GM23338 (cell line): Measurements from ENCODE around the gene BRICD5.

Experiments used
- CTCF ChIP-seq, 2 experiments: fragments of 200-600 bp in 1 of 2; sonication (generic) in 1 of 2; conservative IDR thresholded peaks; 2 replicates each; pipeline versions ENCODE4 v1.5.1 to v1.6.1; 2016 to 2017; ENCODE audit warnings: antibody characterized with exemption in 2 of 2, low read depth in 2 of 2, mild to moderate bottlenecking in 2 of 2, moderate library complexity in 1 of 2
- ETS1 ChIP-seq: IDR thresholded peaks from 2 replicates; pipeline ENCODE4 v1.6.1; 2016; ENCODE audit warnings: antibody characterized with exemption
- EZH2 ChIP-seq: fragments of 200-600 bp; sonication (generic); IDR thresholded peaks from one replicate; pipeline ENCODE4 v1.8.0; 2017; ENCODE audit warnings: antibody characterized with exemption, mild to moderate bottlenecking, low read depth; ENCODE audit not compliant: unreplicated experiment
- EZH2phosphoT487 ChIP-seq: fragments of 200-600 bp; sonication (generic); IDR thresholded peaks from one replicate; pipeline ENCODE4 v1.8.1; 2018; ENCODE audit warnings: antibody characterized with exemption; ENCODE audit not compliant: unreplicated experiment

- TF ChIP-seq CTCF (conservative IDR thresholded peaks at IDR 0.05; ENCODE audit: low read depth in 2 of 2) (no peak), ETS1 (peak; percentile 72; the same call in 1 of the 2 replicates), EZH2 (no peak), EZH2phosphoT487 (no peak)
These were observed 12.7 kb upstream of the BRICD5 start, which contains the start of gene E4F1 for GRCh38 chr16:2223221-2223941.
